HG03521 (cell line): Measurements from ENCODE around the gene UBAP1L.
"Not testable (repeated sequence)": the region's sequence is repeated elsewhere in the genome, so short reads cannot be mapped to it uniquely, and the experiment has no call there.

ENCODE experiments used
- ATAC-seq: cut with Tn5 transposase; IDR thresholded peaks from one replicate; pipeline ENCODE4 v1.9.1; 2021; ENCODE audit warnings: mild to moderate bottlenecking, moderate library complexity; ENCODE audit not compliant: unreplicated experiment

UBAP1L gene

GRCh38 chr15:65085207-65085753 is 29.7 kb downstream of the UBAP1L start:
- no peak for ATAC-seq

GRCh38 chr15:65084500-65085206 is 30.3 kb downstream of the UBAP1L start:
- no peak for ATAC-seq

- no peak for ATAC-seq
Measured at GRCh38 chr15:65083262-65083701, 31.7 kb downstream of the UBAP1L start.

- ATAC-seq = no peak
Measured at GRCh38 chr15:65082303-65082953, 32.6 kb downstream of the UBAP1L start.

GRCh38 chr15:65081758-65082157 is 33.2 kb downstream of the UBAP1L start:
- ATAC-seq = no peak

- ATAC-seq = no peak
Measured at GRCh38 chr15:65081270-65081669, 33.7 kb downstream of the UBAP1L start.

- ATAC-seq = no peak
Measured at GRCh38 chr15:65079580-65079979, 35.4 kb downstream of the UBAP1L start.

- ATAC-seq = no peak
Measured at GRCh38 chr15:65077981-65078352, 37.0 kb downstream of the UBAP1L start.

GRCh38 chr15:65077291-65077980 is 37.6 kb downstream of the UBAP1L start:
- no peak for ATAC-seq

- ATAC-seq = no peak
Measured at GRCh38 chr15:65076486-65077290, 38.3 kb downstream of the UBAP1L start, which contains the start of gene KBTBD13. Gene KBTBD13 (plus strand): TSS chr15:65076746. CDS start chr15:65076816, 70 bp downstream.

- ATAC-seq = not testable (repeated sequence)
Measured at GRCh38 chr15:65075607-65076395, 39.2 kb downstream of the UBAP1L start.

GRCh38 chr15:65074946-65075345 is 40.1 kb downstream of the UBAP1L start:
- ATAC-seq = not testable (repeated sequence)

- no peak for ATAC-seq
Measured at GRCh38 chr15:65072617-65073016, 42.4 kb downstream of the UBAP1L start.

- ATAC-seq = no peak
Measured at GRCh38 chr15:65072027-65072426, 43.0 kb downstream of the UBAP1L start.

- ATAC-seq = no peak
Measured at GRCh38 chr15:65071381-65071811, 43.6 kb downstream of the UBAP1L start.

- no peak for ATAC-seq
Measured at GRCh38 chr15:65069779-65070546, 45.0 kb downstream of the UBAP1L start.

GRCh38 chr15:65069179-65069578 is 45.8 kb downstream of the UBAP1L start:
- no peak for ATAC-seq

- no peak for ATAC-seq
Measured at GRCh38 chr15:65068403-65068788, 46.6 kb downstream of the UBAP1L start.
